ENCODE measurements around the gene MAB21L4.

GRCh38 chr2:240850756-240851077 is 45.2 kb downstream of the MAB21L4 start:
- TF ChIP-seq SUZ12 (IDR thresholded peaks at IDR 0.05; ENCODE audit: extremely low read depth, insufficient read depth, insufficient read length) (no peak), ZNF274 (IDR thresholded peaks at IDR 0.05; ENCODE audit: low read depth, low read length) (no peak)
